HCT116 (cell line): ENCODE measurements around the gene PRMT1. TPM values are rescaled to one million over a fixed set of nuclear protein-coding genes. Genes with fewer than 3 reads are reported as not detected.

Source experiments
- ATAC-seq: fragments of 200-7000 bp; cut with Tn5 transposase; 2 replicates; pipeline ENCODE4 v1.9.1; 2020; ENCODE audit warnings: mild to moderate bottlenecking, moderate library complexity
- BruUV-seq: library from RNA; stranded (reverse); fragments of 400-500 nt; replicated peaks from 2 replicates; lab custom pipeline; 2021; lab: Mats Ljungman, UMichigan
- CTCF ChIA-PET: fragments of 300-600 bp; sonication (Branson Sonifier 250); formaldehyde crosslinking; loops from one replicate; lab custom pipeline; 2021; ENCODE audit warnings: antibody characterized with exemption; lab: Charles Lee
- POLR2A ChIA-PET: fragments of 300-600, 350-600 bp; sonication (Branson Sonifier 250); formaldehyde crosslinking; loops from one replicate; lab custom pipeline; 2021; ENCODE audit warnings: antibody characterized with exemption; lab: Charles Lee
- RAD21 ChIA-PET, 2 experiments: fragments of 300-600 bp; sonication (Branson Sonifier 250); formaldehyde crosslinking; loops; one replicate each; lab custom pipeline; 2023; ENCODE audit warnings: low total read pairs in 2 of 2; ENCODE audit not compliant: uncharacterized antibody in 2 of 2, unreplicated experiment in 2 of 2, low non-redundant PET in 1 of 2; lab: Charles Lee
- DNase-seq: peaks from one replicate; pipeline ENCODE4 v3.0.0-alpha.2; 2010; ENCODE audit warnings: low read depth, low spot score
- H2AFZ ChIP-seq: fragments of 200-600 bp; shearing (Covaris generic), sonication (generic); 2 replicates; pipeline ENCODE4 v1.6.1; 2017; ENCODE audit warnings: low read depth, mixed run types, mixed read lengths, antibody characterized with exemption, low read length; ENCODE audit not compliant: poor library complexity, severe bottlenecking
- H3K27ac ChIP-seq: 2 replicates; pipeline ENCODE4 v1.5.1; 2012; ENCODE audit warnings: low read depth, low read length
- H3K27me3 ChIP-seq: fragments of 200-600 bp; sonication (generic); 2 replicates; pipeline ENCODE4 v1.6.1; 2016; ENCODE audit warnings: mixed run types, low read length, mixed read lengths; ENCODE audit not compliant: insufficient read depth
- H3K36me3 ChIP-seq, 2 experiments: fragments of 200-500 bp in 1 of 2; fragments of 200-600 bp in 1 of 2; sonication (Bioruptor generic) in 1 of 2; sonication (generic) in 1 of 2; 2 replicates each; pipeline versions ENCODE4 v1.5.1 to v1.6.1; 2014 to 2016; ENCODE audit warnings: low read length in 2 of 2, inconsistent platforms in 1 of 2, mixed read lengths in 1 of 2, mixed run types in 1 of 2; ENCODE audit not compliant: insufficient read depth in 2 of 2, control insufficient read depth in 1 of 2
- H3K4me1 ChIP-seq, 2 experiments: fragments of 200-600 bp in 1 of 2; sonication (generic) in 1 of 2; 2 replicates each; pipeline versions ENCODE4 v1.5.1 to v1.6.1; 2012 to 2017; ENCODE audit warnings: low read length in 2 of 2, inconsistent platforms in 1 of 2, mild to moderate bottlenecking in 1 of 2, mixed read lengths in 1 of 2, mixed run types in 1 of 2, moderate library complexity in 1 of 2; ENCODE audit not compliant: insufficient read depth in 2 of 2, control insufficient read depth in 1 of 2
- H3K4me2 ChIP-seq: fragments of 200-600 bp; sonication (generic); 2 replicates; pipeline ENCODE4 v1.6.1; 2017; ENCODE audit warnings: mixed run types, low read length, mixed read lengths
- H3K4me3 ChIP-seq, 2 experiments: fragments of 200-600 bp in 1 of 2; sonication (generic) in 1 of 2; replicated peaks in 1 of 2; 2 replicates each; pipeline ENCODE4 v1.5.1; 2011 to 2016; ENCODE audit warnings: low read length in 2 of 2, control low read depth in 1 of 2, low read depth in 1 of 2, mild to moderate bottlenecking in 1 of 2, mixed read lengths in 1 of 2, mixed run types in 1 of 2
- H3K79me2 ChIP-seq: fragments of 200-600 bp; sonication (generic); 2 replicates; pipeline ENCODE4 v1.6.1; 2017; ENCODE audit warnings: mild to moderate bottlenecking, mixed run types, low read length, moderate library complexity, mixed read lengths; ENCODE audit not compliant: insufficient read depth
- H3K9ac ChIP-seq: fragments of 200-600 bp; sonication (generic); 2 replicates; pipeline ENCODE4 v1.6.1; 2016; ENCODE audit warnings: low read length, mixed read lengths
- H3K9me2 ChIP-seq: fragments of 200-600 bp; sonication (generic), shearing (Covaris generic); 2 replicates; pipeline ENCODE4 v1.6.1; 2017; ENCODE audit warnings: mixed run types, mild to moderate bottlenecking, moderate library complexity; ENCODE audit not compliant: insufficient read depth
- H3K9me3 ChIP-seq, 2 experiments: fragments of 200-500 bp in 1 of 2; fragments of 200-600 bp in 1 of 2; sonication (Bioruptor generic) in 1 of 2; sonication (generic) in 1 of 2; 2 replicates each; pipeline ENCODE4 v1.6.1; 2014 to 2017; ENCODE audit warnings: low read length in 2 of 2, mixed read lengths in 2 of 2, inconsistent platforms in 1 of 2, low read depth in 1 of 2, mild to moderate bottlenecking in 1 of 2, mixed run types in 1 of 2, moderate library complexity in 1 of 2; ENCODE audit not compliant: control insufficient read depth in 1 of 2, insufficient read depth in 1 of 2
- H4K20me1 ChIP-seq: fragments of 200-600 bp; sonication (generic), shearing (Covaris generic); 2 replicates; pipeline ENCODE4 v1.6.1; 2017; ENCODE audit warnings: mixed run types, mild to moderate bottlenecking, moderate library complexity; ENCODE audit not compliant: insufficient read depth
- CEBPB ChIP-seq: IDR thresholded peaks from 2 replicates; pipeline ENCODE4 v1.6.1; 2012; ENCODE audit warnings: low read depth
- EGR1 ChIP-seq: IDR thresholded peaks from 2 replicates; pipeline ENCODE4 v1.6.1; 2012; ENCODE audit warnings: low read depth
- POLR2A ChIP-seq: IDR thresholded peaks from 2 replicates; pipeline ENCODE4 v1.7.0; 2011; ENCODE audit warnings: borderline replicate concordance; ENCODE audit not compliant: insufficient read depth, insufficient read length; ENCODE audit errors: extremely low read depth
- RAD21 ChIP-seq: IDR thresholded peaks from 2 replicates; pipeline ENCODE4 v1.6.1; 2012; ENCODE audit warnings: low read depth, mild to moderate bottlenecking
- SIN3A ChIP-seq: IDR thresholded peaks from 2 replicates; pipeline ENCODE4 v1.6.1; 2012; ENCODE audit warnings: low read depth
- TCF7L2 ChIP-seq: IDR thresholded peaks from 2 replicates; pipeline ENCODE4 v1.7.0; 2011; ENCODE audit warnings: borderline replicate concordance, inconsistent platforms; ENCODE audit not compliant: insufficient read depth, insufficient read length; ENCODE audit errors: extremely low read depth
- ZFX ChIP-seq: fragments of 450-650 bp; IDR thresholded peaks from 2 replicates; pipeline ENCODE4 v1.6.1; 2017
- intact Hi-C: fragments of 100-400 bp; cut with micrococcal nuclease; formaldehyde crosslinking; loops from 2 replicates; pipeline ENCODE4 v1.10.0; 2022
- total RNA-seq: library from RNA; stranded (reverse); gene quantifications from one replicate; pipeline ENCODE4 v1.2.1, GENCODE V29; 2021; ENCODE audit not compliant: unreplicated experiment
- TF ChIP-seq, protein P1 (sequence below): IDR thresholded peaks from 2 replicates; pipeline ENCODE4 v1.6.1; 2012; ENCODE audit warnings: low read depth
- TF ChIP-seq, protein P2 (sequence below): IDR thresholded peaks from 2 replicates; pipeline ENCODE4 v1.6.1; 2011; ENCODE audit warnings: mild to moderate bottlenecking, low read length, moderate library complexity; ENCODE audit not compliant: insufficient replicate concordance; ENCODE audit errors: extremely low read depth
- TF ChIP-seq, protein P3 (sequence below): IDR thresholded peaks from 2 replicates; pipeline ENCODE4 v1.6.1; 2012

The PRMT1 gene
- total RNA-seq, 1 experiment from 2014 or later, result 428 TPM

DNA sequence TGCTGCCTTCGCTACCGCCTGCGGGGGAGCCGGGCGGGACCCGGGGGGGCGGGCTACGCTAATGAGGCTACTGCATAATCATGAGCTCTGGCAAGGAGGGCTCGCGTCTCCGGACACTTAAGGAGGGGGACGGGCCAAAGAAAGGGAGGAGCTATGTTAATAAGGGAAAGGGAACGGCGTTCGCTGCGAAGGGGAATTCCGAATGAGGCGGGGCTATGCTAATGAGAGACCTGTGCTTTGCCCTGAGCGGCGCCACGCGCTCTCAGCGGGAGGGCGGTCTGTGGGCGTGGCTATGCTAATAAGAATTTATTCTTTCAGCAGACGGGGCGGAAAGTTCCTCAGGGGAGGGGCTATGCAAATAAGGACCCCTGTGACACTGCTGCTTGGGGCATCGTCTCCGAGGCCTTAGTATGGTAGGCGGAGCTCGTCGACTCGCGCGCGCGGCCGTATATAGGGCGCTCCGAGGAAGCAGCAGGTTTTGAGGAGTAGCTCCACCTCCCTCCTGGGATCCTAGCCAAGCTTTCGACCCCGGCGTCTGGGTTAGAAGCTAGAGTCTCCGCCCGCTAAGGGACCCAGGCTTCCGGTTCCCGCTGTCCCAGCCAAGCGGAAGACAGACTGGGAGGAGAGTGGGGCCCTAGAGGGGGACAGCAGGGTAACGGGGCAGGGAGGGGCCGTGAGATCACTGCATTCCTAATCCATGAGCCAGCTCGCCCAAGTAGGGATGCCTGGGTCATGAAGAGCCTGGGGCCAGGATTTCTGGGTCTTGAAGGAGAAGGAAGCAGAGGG lies 36.8 kb upstream of the PRMT1 start, which contains the start of gene RRAS (continued):
- TF ChIP-seq, protein P1, sequence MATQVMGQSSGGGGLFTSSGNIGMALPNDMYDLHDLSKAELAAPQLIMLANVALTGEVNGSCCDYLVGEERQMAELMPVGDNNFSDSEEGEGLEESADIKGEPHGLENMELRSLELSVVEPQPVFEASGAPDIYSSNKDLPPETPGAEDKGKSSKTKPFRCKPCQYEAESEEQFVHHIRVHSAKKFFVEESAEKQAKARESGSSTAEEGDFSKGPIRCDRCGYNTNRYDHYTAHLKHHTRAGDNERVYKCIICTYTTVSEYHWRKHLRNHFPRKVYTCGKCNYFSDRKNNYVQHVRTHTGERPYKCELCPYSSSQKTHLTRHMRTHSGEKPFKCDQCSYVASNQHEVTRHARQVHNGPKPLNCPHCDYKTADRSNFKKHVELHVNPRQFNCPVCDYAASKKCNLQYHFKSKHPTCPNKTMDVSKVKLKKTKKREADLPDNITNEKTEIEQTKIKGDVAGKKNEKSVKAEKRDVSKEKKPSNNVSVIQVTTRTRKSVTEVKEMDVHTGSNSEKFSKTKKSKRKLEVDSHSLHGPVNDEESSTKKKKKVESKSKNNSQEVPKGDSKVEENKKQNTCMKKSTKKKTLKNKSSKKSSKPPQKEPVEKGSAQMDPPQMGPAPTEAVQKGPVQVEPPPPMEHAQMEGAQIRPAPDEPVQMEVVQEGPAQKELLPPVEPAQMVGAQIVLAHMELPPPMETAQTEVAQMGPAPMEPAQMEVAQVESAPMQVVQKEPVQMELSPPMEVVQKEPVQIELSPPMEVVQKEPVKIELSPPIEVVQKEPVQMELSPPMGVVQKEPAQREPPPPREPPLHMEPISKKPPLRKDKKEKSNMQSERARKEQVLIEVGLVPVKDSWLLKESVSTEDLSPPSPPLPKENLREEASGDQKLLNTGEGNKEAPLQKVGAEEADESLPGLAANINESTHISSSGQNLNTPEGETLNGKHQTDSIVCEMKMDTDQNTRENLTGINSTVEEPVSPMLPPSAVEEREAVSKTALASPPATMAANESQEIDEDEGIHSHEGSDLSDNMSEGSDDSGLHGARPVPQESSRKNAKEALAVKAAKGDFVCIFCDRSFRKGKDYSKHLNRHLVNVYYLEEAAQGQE, result no peak

DNA sequence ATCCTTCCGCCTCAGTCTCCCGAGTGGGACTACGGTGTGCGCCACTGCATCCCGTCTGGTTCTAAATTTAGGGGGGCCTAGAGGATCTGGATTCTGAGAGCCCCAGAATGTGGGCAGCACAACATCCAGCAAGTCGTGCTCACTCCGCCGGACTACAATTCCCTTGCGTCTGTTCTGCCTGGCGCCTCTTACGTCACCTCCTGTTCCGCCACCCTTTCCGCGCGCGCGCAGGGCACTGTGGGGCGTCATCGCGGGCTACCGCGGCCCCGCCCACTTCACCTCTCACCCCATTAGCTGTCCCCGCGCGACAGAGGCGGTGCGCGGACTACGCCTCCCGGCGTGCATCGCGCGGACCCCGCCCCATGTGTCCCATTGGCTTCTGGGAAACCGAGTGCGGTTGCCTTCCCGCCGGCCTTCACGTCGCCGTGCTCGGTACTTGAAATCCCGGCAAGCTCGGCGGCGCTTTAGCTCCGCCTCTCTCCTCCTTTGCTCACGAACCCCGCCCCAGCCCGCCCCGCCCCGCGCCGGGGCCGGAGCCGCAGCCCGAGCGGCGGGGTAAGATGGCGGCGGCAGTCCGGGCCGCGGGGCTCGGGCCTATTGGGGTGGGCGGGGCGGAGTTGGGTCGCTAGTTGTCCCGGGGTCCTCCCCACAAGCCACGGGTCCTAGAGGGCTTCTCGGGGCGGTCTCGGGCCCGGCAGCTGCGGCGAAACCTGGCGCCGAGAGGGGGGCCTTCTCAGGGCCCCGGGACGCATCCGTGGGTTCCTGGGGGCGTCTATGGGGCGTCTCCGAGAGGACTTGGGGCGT lies 35.2 kb upstream of the PRMT1 start, which contains the start of gene SCAF1:
SCAF1 (plus strand) TSS at position 522 of the 804 bp plus-strand sequence. CDS start 2,818 bp downstream, outside the sequence.
- ChIA-PET CTCF (interaction anchor here (0.8 to 2.8 kb wide), 4 partner anchors 23 to 71 kb away, joined by 3 to 23 read pairs (median 3); no protein-coding TSS in a partner anchor), POLR2A (interaction anchor here (0.6 to 4.7 kb wide), 10 partner anchors 15 to 152 kb away, joined by 3 to 92 read pairs (median 4); partner anchors contain the start of genes BCL2L12, IRF3, PRMT1 and PRR12), RAD21 (interaction anchor here in 1 of 2 experiments (0.6 kb wide), 2 partner anchors 147 to 280 kb away, joined by 3 to 7 read pairs; partner anchors contain the start of gene TEAD2)
- peaks cover 6 to 14% of the 10 kb centered on the region in 2 experiments; a peak in 3 of 4 replicates for H3K36me3 ChIP-seq
- ATAC-seq, result peak; percentile 56
- peak within 1 kb of the TSS; percentile 99 for H3K9ac ChIP-seq
- no peaks in the 10 kb centered on the region for H3K9me2 ChIP-seq
- H3K27ac ChIP-seq, result peak within 1 kb of the TSS; percentile 98
- H3K79me2 ChIP-seq, result peaks cover 57% of the 10 kb centered on the region
- BruUV-seq, result no TSS peak
- H3K4me3 ChIP-seq, result peak within 1 kb of the TSS; percentile 75 to 92
- no peaks in the 10 kb centered on the region for H4K20me1 ChIP-seq
- no peaks in the 10 kb centered on the region for H3K9me3 ChIP-seq
- peaks cover 15 to 40% of the 10 kb centered on the region in 2 experiments for H3K4me1 ChIP-seq
- peak; percentile 98 for DNase-seq
- H2AFZ ChIP-seq, result no peak within 1 kb of the TSS
- H3K27me3 ChIP-seq, result no peaks in the 10 kb centered on the region
- intact Hi-C loops, result loop anchor here (1.0 to 2.0 kb wide), 3 partner anchors 22 to 71 kb away; partner anchors contain the start of genes NOSIP and PRRG2
- peak within 1 kb of the TSS; percentile 92 for H3K4me2 ChIP-seq
- peak; percentile 25 for TF ChIP-seq TCF7L2
- no peak for TF ChIP-seq EGR1
- peak; percentile 60 for TF ChIP-seq POLR2A
- TF ChIP-seq, protein P1, result no peak
- TF ChIP-seq CEBPB, result no peak
- no peak; the same call in 1 of the 2 replicates for TF ChIP-seq SIN3A
- TF ChIP-seq RAD21, result no peak
- TF ChIP-seq, protein P2, sequence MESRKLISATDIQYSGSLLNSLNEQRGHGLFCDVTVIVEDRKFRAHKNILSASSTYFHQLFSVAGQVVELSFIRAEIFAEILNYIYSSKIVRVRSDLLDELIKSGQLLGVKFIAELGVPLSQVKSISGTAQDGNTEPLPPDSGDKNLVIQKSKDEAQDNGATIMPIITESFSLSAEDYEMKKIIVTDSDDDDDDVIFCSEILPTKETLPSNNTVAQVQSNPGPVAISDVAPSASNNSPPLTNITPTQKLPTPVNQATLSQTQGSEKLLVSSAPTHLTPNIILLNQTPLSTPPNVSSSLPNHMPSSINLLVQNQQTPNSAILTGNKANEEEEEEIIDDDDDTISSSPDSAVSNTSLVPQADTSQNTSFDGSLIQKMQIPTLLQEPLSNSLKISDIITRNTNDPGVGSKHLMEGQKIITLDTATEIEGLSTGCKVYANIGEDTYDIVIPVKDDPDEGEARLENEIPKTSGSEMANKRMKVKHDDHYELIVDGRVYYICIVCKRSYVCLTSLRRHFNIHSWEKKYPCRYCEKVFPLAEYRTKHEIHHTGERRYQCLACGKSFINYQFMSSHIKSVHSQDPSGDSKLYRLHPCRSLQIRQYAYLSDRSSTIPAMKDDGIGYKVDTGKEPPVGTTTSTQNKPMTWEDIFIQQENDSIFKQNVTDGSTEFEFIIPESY, result peak; percentile 65
- TF ChIP-seq ZFX, result peak; percentile 76
- TF ChIP-seq, protein P3, sequence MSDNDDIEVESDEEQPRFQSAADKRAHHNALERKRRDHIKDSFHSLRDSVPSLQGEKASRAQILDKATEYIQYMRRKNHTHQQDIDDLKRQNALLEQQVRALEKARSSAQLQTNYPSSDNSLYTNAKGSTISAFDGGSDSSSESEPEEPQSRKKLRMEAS, result no peak; the same call in 1 of the 2 replicates
